Coronary artery (tissue), 2 donors: ENCODE data around the gene BAZ1A.

ENCODE experiments used
- DNase-seq: peaks from one replicate; pipeline ENCODE4 v3.0.0-alpha.2; 2017; ENCODE audit warnings: low spot score
- H3K27ac ChIP-seq, 2 donors: fragments of 200-600 bp; sonication (generic); one replicate each; pipeline ENCODE4 v1.5.1; 2016 to 2019
- H3K4me3 ChIP-seq: fragments of 200-600 bp; sonication (generic); 2 replicates; pipeline ENCODE4 v1.5.1; 2016; ENCODE audit warnings: mild to moderate bottlenecking, moderate library complexity
- CTCF ChIP-seq: fragments of 200-600 bp; sonication (generic); IDR thresholded peaks from one replicate; pipeline ENCODE4 v1.5.1; 2019; ENCODE audit warnings: antibody characterized with exemption

BAZ1A gene

GRCh38 chr14:34792598-34792997 is 82.6 kb downstream of the BAZ1A start:
- Histone ChIP-seq H3K4me3 (no peak overlapping the region), H3K27ac (no peak overlapping the region)
- TF ChIP-seq CTCF: no peak
- no peak for DNase-seq

GRCh38 chr14:34785223-34786006 is 89.7 kb downstream of the BAZ1A start:
- no peak for DNase-seq
- H3K4me3 ChIP-seq: no peak overlapping the region
- no peak for TF ChIP-seq CTCF
- H3K27ac ChIP-seq: no peak overlapping the region

GRCh38 chr14:34782031-34782430 is 93.1 kb downstream of the BAZ1A start:
- Histone ChIP-seq H3K4me3 (no peak overlapping the region), H3K27ac (no peak overlapping the region)
- no peak for TF ChIP-seq CTCF
- DNase-seq: no peak

GRCh38 chr14:34781242-34781641 is 93.9 kb downstream of the BAZ1A start:
- no peak overlapping the region for H3K4me3 ChIP-seq
- TF ChIP-seq CTCF: no peak
- H3K27ac ChIP-seq: no peak overlapping the region
- no peak for DNase-seq

- TF ChIP-seq CTCF: no peak
- no peak for DNase-seq
- Histone ChIP-seq H3K4me3 (no peak overlapping the region), H3K27ac (no peak overlapping the region)
Observed at GRCh38 chr14:34780646-34781045, 94.5 kb downstream of the BAZ1A start.

GRCh38 chr14:34778744-34779143 is 96.4 kb downstream of the BAZ1A start:
- TF ChIP-seq CTCF: no peak
- no peak overlapping the region for H3K27ac ChIP-seq
- no peak for DNase-seq
- no peak overlapping the region for H3K4me3 ChIP-seq

- Histone ChIP-seq H3K27ac (no peak overlapping the region), H3K4me3 (no peak overlapping the region)
- no peak for DNase-seq
- no peak for TF ChIP-seq CTCF
Observed at GRCh38 chr14:34776611-34777010, 98.5 kb downstream of the BAZ1A start.
